ENCODE results near the gene SEC22A.

The SEC22A gene

DNA sequence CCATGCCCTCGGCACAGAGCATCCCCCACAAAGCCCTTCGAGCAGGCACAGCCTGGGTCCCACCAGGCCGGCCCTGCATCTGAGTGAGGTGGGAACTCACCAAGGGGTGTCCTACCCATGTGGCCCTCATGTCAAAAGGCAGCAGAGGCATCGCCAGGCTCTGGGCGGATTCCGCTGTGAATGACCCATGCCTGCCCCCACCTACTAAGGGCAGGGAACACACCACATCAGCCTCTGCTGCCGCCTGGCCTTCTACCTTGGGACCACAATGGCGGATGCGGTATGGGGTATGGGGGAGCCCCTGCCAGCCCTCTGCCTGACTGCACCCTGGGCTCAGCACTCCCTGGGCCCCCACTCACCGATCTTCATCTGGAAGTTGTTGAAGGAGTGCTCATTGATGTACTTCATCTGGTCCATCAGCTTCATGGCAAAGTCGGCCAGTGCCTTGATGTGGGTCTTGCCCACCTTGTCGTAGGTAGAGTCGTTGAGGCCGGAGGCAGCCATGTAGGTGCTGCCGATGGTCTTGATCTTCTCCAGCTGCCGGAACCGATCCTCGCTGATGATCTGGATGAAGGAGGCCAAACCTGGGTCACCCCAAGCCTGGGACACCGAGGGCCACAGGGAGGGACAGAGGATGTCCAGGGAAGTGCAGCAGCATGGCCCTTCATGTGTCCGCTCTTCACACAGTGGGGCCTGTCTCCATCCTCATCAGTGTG, 87.8 kb downstream of the SEC22A start:
- no peak for DNase-seq (ENCODE audit: low read depth)

DNA sequence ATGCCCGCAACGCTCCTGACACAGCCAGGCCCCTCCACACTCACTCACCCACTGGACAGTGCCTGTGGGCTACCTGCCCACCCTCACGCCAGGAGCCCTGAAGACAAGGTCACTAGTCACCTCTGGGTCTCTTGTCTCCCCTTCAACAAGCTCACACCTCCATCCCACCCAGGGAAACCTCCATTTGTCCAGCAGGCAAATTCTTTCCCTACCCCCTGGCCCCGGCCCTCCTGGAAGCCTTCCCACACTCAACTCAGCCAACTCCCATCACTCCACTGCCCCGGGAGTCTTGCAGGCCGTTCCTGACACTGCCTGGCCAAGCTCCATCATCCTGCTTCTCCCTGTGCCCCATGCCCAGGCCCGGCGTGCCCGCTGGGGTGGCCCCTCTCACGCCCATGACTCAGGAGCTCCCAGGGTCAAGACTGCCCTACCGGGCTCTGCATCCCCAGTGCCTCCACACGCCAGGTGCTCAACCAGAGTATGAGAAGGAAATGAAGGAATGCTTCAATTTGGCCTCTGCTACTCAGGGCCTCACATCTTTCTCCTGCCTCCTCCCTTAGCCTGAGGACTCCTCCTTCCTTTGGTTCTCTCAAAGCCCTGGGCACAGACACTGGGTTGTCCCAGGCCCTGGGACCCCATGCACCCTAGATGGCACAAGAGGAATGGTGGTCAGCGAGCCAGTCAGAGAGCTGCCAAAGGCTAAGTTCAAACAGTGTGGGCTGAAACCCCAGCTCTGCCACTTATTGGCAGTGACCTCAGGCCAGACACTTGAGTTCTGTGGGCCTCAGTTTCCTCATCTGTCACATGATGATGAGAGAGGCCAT, 88.6 kb downstream of the SEC22A start:
- DNase-seq (ENCODE audit: low read depth) = no peak

- DNase-seq (ENCODE audit: low read depth) = no peak
Measured at GRCh38 chr3:123290962-123291361, 89.2 kb downstream of the SEC22A start.

DNA sequence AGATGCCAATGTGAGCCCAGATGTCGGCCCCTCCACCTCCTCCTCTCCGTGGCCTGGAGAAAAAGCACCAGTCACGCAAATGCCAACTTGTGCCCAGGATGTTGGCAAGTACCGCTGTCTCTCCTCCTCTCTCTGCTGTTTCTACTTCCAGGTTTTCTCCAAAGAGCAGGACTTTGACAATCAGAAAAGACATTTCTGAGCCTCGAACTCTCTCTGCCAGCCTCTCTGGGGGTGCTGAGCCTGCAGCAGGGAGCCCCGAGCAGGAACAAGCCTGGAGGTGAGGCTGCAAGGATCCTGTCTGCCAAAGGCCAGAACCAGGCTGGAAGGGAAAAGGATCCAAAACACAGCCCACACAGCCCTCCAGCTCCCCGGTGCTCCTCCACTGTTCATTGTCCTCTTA, 89.7 kb downstream of the SEC22A start:
- DNase-seq (ENCODE audit: low read depth) = no peak

GRCh38 chr3:123292321-123293310, 90.9 kb downstream of the SEC22A start:
- no peak for DNase-seq (ENCODE audit: low read depth)

- DNase-seq (ENCODE audit: low read depth) = no peak
Measured at GRCh38 chr3:123294296-123294938, 92.7 kb downstream of the SEC22A start.

- DNase-seq (ENCODE audit: low read depth) = no peak
Measured at GRCh38 chr3:123295171-123295900, 93.6 kb downstream of the SEC22A start.

DNA sequence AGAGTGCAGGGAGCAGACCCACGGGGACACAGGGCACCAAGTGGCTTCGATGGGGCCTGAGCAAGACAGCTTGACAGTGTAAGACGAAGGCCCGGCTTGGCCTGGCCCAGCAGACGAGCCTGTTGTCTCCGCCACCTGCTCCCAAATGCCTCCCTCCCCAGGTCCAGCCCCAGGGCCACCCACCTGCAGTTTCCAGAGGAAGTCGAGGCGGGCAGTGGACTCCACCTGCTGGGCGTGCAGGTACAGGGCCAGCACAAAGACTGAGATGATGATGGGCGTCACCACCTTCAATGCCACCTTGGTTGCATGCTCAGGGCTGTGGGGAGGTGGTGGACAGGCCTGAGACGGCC, 94.1 kb downstream of the SEC22A start:
- no peak for DNase-seq (ENCODE audit: low read depth)

- no peak for DNase-seq (ENCODE audit: low read depth)
Measured at GRCh38 chr3:123296261-123296660, 94.5 kb downstream of the SEC22A start.

DNA sequence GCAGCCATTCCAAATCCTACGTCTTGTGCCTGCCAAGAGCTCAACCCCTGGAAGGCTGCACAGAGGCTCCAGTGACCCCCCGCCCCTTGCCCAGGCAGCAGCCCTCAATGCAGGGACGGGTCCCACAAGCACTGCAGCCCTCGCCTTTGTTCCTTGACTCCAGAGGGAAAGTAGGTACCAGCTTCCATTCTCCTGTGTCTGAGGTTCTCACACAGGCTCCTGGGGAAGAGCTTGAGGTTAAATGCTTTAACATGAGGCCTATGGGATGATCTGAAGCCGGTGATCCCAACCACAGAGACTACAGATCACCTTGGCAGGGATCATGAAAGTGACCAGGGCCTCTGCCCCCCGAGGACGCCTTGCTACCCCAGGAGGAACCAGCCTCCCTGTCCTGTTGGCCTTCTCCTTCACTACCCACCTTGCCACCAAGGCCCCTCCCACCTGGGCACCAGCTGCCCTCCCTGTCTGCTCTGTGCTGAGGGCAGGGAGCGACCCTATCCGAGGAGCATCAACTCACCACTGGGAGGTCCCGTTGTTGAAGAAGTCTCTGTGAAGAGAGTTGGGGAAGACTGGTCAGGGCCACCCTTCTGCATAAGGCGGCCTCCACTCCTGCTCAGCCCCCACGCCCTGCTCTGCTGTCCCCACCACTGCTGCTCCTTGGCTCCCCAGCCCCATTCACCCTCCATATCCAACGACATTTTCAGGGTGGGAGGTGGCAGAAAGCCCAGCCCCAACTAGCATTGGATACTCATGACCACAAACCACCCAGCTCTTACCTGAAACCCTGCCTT, 95.3 kb downstream of the SEC22A start:
- DNase-seq (ENCODE audit: low read depth) = no peak

DNA sequence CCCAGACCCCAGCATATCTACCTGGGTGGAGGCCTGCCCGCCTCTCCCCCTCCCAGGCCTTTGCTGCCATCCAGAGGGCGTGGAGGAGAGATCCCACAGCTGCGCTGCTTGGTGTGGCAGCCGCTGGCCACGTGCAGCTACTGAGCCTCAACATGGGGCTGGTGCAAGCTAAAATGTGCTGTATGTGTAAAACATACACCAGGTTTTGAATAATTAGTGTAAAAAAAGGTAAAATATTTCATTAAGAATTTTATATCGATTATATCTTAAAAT, 95.8 kb downstream of the SEC22A start:
- DNase-seq (ENCODE audit: low read depth) = no peak

DNA sequence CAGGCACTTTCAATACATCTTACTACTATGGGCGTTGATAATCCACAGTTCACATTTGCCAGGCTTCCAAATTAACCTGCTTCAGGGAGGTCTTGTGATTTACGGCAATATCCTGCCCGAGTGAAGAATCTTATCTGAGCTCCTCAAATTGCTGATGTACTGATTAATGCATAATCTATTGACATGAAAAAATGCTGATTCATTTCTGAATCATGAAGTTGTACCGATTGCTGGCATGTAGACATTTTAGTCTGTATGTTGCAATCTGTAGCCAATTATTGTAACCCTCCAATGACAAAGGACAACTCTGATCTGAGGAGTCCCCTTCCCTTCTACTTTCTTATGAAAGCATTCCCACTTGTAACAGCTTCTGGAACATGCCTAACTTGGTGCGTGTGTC, 97.2 kb downstream of the SEC22A start:
- peak; percentile 14 for DNase-seq (ENCODE audit: low read depth)

DNA sequence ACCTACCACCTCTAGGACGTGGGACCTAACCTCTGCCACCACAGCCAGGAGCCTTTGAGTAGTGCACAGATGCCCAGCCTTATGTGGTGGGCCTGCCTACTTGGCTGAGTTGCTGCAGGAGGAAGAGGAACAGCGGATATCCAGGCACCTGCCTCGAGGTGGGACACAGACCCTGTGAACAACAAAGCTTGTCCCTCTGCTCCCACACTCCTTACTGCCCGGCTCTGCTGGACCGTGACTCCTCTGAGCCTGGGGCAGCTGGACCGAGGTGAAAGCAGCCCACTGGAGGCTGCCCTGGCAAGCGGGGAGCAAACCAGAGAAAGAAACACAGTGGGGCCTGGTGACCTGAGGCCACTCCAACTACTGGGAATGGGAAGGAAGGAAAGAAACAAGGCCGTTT, 97.8 kb downstream of the SEC22A start:
- DNase-seq (ENCODE audit: low read depth) = no peak

DNA sequence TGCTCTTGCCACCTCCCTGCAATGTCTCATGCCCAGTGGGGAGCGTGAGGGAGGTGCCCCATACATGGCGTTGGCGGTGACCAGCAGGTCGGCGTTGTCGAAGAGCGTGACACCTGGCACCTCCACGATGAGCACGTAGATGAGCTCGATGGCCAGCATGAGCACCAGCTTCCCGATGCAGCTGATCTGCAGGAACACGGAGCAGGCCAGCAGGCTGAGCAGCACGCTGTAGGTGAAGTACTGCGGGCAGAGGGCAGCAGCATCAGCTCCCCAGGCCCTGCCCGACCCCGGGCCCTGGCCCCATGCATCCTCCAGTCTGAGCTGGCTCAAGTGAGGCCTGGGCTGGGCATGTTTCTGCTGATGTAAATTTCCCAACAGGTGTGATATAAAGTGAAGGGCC, 98.3 kb downstream of the SEC22A start:
- no peak for DNase-seq (ENCODE audit: low read depth)

GRCh38 chr3:123300583-123300982, 98.8 kb downstream of the SEC22A start:
- no peak for DNase-seq (ENCODE audit: low read depth)

DNA sequence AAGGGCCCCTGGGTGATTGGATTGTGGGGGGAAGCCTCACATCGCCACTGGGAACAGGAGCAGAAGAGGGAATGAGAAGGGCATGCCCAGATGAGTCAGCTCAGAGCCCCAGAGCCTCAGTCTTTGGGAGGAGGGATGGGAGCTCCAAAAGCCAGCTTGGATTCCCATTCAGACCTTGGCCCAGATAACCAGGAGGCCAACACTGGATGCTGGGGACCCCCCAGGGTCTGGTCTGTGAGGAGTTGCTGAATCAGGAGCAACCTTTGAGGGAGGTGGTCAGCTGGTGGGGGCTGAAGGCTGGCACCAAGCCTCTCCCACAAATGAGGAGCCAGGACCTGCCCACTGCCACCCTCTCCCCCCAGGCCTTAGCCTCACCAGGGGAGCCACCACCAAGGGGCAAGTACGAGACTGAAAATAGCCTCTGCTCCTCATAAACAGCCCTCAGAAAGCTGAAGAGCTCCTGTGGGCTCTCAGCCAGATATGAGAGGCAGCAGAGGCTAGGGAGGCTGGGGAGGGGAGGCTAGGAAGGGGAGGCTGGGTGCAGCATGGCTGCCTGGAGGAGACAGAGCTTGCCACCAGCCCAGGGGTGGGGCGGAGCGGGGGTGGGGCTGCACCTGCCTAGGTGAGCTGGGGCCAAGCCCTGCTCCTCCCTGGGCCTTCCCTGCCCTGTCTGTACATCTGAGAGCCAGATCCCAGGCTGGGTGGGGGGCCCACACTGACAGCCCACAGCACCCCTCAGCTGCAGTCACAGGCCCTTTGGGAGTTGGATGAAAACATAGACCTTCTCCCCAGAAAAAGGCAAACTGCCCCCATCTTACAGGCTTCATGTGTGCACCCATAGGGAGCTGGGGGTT, 99.8 kb downstream of the SEC22A start:
- no peak for DNase-seq (ENCODE audit: low read depth)

DNA sequence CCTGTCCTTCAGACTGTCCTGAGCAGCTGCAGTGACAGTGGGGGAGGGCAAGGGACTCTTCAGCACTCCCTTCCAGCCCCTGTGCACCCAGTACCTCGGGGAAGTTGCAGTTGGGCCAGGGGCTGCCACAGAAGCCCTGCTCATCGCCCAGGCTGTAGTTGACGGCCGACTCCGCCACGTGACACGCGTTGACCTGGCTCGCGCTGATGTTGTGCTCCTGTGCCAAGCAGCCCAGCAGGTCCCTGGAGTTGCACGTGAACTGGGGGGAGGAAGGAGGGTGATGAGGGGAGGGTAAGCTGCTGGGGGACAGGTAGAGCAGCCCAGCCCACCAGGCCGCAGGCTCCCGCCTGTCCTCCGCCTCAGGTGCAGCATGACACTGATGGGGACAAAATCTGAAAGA, 101.2 kb downstream of the SEC22A start:
- DNase-seq (ENCODE audit: low read depth) = no peak

DNA sequence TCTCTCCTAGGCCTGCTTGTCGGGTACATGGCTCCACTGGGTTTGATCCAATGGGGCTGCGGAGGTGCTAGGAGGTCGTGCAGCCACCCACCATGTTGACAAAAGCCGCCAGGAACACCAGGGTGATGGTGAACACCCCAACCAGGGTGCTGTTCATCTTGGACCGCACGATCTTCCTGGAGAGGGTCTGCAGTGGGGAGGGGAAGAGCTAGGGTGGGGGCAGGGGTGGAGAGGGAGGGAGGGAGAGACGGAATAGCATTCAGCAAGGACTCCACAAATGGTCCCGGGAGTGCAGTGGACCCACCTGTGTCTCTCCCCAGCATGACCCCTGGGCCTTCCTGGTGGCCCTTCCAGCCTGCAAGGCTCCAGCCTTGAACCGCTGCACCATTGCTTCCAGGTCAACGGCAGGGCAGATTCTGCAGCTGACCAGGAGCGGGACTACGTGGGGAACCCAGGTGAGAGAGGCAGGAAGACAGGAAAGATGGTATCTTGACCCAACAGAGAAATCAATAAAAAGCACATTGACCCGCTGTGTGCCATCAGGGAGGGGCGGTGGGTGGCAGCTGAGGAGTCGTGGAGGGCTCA, 102.3 kb downstream of the SEC22A start:
- no peak for DNase-seq (ENCODE audit: low read depth)

DNA sequence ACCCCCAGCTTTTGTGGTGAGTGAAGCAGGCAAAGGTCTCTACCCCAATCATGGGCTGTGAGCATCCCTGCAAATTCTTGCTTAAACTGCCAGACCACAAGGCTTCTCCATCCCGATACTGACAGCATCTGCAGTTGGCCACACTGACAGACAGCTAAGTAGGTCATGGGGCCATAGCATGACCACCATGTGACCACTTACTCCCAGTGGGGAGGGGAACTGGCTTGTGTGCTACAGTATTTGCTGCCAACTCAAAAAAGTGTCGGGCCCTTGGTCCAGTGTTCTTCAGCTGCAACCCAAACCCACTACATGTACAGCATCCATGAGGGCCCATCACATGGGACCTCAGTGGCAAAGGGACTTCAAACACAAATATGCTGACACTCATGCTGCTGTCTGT, 103.4 kb downstream of the SEC22A start:
- no peak for DNase-seq (ENCODE audit: low read depth)
